Inflammatory macrophage (primary cell): ENCODE data around the gene PFDN5.
"Not testable (repeated sequence)": the region's sequence is repeated elsewhere in the genome, so short reads cannot be mapped to it uniquely, and the experiment has no call there.

ENCODE experiments used
- DNase-seq, 2 donors: peaks; one replicate each; pipeline ENCODE4 v3.0.0-alpha.2; 2020 to 2022

Gene PFDN5

DNA sequence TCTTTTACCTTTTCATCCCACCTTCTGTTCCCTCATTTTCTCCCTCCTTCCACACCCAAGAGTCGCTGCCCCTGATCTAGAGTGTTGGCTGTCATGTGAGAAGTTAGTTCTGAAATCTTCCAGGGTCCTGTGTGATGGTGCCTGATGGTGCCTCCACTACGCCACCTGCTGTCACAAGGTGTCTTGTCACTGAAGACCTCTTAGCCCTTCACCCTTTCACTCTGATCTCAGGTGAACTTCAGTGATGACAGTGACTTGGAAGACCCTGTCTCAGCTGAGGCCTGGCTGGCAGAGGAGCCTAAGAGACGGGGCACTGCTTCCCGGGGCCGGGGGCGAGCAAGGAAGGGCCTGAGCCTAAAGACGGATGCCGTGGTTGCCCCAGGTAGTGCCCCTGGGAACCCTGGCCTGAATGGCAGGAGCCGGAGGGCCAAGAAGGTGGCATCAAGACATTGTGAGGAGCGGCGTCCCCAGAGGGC, 7.6 kb upstream of the PFDN5 start:
- DNase-seq: peak; percentile 54 to 72

DNA sequence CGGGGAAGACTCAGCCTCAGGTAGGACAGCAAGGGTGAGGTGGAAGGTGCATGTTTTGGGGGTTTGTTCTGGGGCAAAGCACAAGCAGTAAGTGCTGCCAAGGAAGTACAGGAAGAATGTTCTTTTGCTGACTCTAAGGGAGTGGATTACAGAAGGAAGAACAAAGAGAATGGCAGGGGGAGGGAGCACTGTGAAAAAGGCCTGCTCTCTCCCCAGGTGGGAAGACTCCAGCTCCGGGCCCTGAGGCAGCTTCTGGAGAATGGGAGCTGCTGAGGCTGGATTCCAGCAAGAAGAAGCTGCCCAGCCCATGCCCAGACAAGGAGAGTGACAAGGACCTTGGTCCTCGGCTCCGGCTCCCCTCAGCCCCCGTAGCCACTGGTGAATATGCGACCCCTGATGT, 7.0 kb upstream of the PFDN5 start:
- no peak for DNase-seq

GRCh38 chr12:53289891-53290290, 5.5 kb upstream of the PFDN5 start:
- DNase-seq: no peak

- no peak for DNase-seq
Measured at GRCh38 chr12:53290661-53291060, 4.7 kb upstream of the PFDN5 start.

DNA sequence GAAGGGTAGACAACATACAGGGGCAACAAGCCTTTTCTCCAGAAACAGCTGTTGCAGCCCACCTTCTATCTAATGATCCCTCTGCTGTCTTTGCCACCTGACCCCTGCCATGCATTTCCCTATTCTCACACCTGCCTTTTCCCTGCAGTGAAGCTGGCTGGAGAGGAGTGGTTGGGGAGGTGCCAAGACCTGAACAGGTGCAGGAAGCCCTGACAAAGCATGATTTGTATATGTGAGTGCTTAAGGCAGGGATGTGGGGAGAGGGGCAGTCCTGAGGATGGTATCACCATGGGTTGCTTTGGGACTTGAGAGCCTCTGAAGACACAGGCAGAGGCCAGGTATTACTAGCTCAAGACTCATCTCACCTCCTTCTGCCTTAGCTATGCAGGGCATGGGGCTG, 2.9 kb upstream of the PFDN5 start:
- DNase-seq: no peak

- DNase-seq: no peak
Measured at GRCh38 chr12:53295891-53296219, 513 bp downstream of the PFDN5 start.

GRCh38 chr12:53297106-53297505, 1.8 kb downstream of the PFDN5 start:
- DNase-seq: not testable (repeated sequence)

GRCh38 chr12:53298164-53298563, 2.8 kb downstream of the PFDN5 start:
- peak; percentile 69 to 84 for DNase-seq

GRCh38 chr12:53299101-53299453, 3.7 kb downstream of the PFDN5 start:
- peak; percentile 91 to 96 for DNase-seq

GRCh38 chr12:53299454-53300180, 4.3 kb downstream of the PFDN5 start, which contains the start of gene MYG1:
Gene MYG1, plus strand, starts transcription at chr12:53299695. Its CDS starts 43 bp downstream, at chr12:53299738.
- peak; percentile 84 to 89 for DNase-seq

GRCh38 chr12:53300187-53300586, 4.8 kb downstream of the PFDN5 start:
- peak; percentile 28 to 68 for DNase-seq

DNA sequence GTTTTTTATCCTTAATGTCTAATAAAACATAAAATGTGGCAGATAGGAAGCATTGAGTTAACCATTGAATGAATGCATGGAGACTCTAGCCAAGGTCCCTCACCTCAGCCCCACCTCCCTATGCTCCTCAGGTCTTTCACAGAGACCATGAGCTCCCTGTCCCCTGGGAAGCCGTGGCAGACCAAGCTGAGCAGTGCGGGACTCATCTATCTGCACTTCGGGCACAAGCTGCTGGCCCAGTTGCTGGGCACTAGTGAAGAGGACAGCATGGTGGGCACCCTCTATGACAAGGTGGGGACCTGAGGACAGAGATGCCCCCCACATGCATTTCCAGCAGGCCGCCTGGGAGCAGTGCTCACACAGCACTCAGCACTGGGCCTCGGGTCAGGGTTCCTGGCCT, 7.6 kb downstream of the PFDN5 start:
- DNase-seq: no peak

GRCh38 chr12:53306826-53307225, 11.5 kb downstream of the PFDN5 start:
- no peak for DNase-seq

DNA sequence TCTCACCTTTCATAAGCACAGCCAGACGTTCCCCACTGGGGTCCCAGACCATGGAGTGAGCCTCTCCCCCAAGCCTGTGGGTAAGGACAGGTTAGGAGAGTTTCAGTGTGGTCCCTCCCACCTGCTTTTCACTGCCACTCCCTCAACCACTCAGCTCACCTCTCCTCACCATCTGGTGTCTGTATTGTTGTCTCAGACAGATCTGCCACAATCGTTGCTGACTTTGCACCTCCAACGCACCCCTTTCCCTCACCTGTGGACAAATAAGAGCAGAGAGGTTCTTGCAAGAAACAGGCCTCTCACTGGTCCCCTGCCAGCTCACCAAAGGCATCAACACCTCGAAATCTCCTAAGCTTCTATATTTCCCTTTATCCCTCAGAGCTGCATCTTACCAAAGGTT, 12.9 kb downstream of the PFDN5 start:
- DNase-seq: no peak

DNA sequence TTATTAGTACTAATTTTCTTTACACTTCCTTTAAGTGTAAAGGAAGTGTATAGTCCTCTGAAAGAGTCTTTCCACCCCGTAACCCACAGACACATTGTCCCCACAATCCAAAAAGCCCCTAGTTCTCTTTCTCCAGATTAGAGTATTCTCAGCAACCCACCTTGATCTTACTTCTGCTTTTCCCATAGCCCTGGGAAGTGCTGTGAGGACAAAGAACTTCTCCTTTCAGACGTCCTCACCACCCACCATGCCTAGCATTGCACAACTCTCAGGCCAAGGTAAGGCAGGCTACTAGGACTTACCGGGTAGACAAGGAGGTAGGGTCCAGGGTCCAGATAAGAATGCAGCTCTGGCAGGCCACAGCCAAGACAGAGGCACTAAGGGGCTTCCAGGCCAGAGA, 18.7 kb downstream of the PFDN5 start:
- DNase-seq: peak; percentile 28 to 55

DNA sequence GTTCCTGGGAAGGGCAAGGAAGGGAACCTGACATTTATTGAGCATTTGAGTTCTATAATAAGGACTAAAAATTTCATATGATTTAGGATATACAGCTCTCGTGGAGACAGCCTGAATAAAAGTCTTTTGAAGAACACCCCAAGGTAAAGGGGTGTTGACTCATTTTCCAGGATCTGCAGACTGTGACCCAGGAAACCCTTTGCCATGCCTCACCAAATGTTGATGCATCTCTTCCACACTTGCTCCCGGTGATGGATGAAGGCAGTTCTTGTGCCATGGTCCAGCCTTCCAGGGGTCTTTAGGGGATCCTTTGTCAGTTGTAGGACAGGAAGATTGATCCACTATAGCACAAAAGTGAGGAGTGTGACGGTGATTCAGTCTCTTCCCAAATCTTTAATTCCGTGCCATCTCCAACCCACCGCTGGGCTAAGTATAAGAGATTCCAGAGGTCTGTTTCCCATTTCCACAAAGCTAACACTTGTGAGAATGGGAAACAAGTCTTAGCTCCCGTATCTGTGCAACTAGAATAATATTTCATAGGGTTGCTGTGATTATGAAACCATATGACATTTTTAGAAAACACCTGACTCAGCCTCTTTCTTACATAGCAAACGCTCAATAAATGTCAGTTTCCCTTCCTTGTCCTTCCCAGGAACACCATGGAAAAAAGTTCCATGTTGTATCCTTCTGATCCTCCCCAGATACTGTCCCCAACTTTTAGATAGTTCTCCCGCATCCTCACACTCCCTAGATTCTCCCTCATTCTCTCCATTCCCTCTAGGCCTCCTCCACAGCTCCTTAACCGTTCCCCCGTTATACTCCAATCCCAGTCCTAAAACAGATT, 25.2 kb downstream of the PFDN5 start:
- DNase-seq: no peak

DNA sequence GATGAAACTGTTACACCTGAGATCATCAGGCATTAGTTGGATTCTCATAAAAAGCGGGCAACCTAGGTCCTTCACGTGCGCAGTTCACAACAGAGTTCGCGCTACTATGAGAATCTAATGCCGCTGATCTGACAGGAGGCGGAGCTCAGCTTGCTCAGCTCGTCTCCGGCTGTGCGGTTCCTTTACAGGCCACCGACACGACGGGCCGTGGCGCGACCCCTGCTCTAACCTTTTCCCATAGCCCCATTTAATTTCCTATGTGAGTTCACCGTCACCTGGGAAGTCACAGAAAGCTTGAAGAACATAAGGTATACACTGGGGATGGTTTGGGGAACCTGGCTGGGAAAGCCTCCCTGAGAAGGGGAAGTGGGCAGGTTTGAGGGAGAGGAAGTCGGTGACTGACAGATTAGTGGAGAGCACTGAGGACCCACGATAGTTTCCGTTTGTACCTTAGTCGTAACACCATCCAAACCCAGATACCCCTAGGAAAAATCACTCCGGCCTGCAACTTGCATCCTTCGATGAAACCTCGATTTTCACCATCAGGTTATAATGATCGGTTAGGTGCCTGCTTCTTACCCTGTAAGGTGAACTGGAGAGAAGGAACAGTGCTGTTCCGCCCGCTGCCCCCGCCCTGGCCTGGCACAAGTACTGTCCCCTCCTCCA, 28.9 kb downstream of the PFDN5 start:
- DNase-seq: peak; percentile 44 to 49

DNA sequence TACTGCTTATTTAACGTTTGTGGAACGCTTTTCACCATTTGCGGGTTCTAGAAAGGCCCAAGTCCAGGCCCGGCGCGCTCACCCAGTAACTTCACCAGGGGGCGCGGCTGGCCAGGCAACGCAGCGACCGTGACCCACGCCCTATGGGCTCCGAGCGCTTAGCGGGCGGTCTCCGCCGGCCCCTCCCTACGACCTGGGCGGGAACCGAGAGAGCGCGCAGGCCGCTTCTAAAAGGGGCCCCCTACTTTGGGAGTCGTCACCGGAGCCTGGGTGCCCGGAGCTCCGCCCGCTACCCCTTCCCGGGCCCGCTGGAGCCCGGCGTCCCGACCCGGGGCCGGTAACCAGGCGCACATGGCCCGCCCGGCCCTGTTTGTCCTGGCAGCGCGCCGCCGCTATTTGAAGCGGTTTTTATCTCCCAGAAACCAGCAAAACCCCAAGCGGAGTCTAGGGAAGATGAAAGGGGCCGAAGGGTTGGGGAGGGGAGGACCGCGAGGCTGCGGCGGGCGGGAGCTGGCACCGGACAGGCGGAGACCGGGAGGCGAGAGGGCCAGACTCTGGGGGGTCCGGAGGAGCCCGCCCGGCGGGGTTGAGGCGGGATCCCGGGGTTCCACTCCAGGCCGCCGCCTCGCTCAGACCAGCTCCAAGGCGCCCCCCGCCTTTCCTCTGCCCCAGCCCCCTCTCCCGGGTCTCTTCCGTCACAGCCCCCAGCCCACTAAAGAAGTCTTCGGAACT, 29.6 kb downstream of the PFDN5 start:
- peak; percentile 84 to 88 for DNase-seq

GRCh38 chr12:53325511-53326061, 30.2 kb downstream of the PFDN5 start:
- DNase-seq: peak in 1 of 2 donors; percentile 19

DNA sequence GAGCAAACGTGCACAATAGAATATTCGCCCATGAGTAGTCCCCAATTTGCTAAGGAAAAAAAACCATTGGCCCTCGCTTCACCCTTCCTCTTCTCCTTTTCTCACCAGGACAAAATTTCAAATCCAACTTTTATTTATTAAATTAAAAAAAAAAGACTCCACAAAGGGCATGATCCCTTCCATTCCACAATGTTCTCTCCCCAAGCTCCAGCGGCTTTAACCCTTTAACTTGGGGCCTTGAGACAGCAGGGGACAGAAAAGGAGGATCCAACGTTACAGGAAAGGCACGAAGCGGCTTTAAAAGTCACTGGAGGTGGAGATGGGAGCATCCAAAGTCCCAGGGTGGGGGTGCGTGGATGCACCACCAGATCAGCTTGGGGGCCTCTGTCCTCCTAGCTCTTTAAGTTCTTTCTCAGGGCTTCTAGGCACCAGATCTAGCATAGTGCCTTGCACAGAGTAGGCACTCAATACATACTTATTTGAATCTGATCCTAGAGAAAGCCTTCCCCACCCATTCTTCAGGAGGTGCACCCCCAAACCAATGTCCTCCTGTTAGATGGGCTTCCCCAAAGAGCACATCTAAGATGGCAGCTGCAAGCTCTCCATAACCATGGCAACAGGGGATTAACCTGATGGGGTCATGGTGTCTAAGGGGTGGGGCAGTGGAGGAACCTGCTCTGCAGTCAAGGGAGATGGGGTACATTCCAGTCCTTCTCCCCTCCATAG, 31.3 kb downstream of the PFDN5 start:
- DNase-seq: no peak

DNA sequence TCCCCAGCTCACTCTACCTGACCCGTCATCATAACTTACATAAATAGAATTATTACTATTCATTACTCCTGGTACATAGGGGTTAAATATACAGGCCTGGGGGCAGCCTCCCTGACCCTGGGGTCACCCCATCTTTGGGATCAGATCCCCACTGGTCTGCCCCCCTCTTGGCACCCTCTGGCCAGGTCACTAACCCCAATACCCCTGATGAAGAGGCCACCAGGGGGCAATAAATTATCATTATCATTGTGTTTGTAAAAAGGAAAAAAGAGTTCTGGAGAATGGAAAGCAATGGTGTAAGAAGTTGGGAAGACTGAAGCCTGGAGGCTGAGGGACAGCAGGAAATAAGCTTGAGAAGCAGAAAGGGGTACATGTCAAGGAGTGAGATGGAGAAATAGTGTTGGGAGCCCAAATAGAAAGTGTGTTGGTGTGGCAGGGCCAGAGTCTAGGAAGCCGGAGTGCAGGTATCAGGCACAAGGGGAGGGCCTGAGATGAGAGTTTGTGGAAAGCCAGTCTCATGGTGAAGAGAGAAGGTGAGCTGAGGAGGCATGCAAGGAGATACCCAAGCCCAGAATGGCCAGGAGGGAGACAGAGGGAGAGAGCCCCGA, 32.2 kb downstream of the PFDN5 start:
- DNase-seq: peak; percentile 18 to 37
